Measurements from ENCODE around the gene ARF1. TPM values are rescaled to one million over a fixed set of nuclear protein-coding genes. Genes with fewer than 3 reads are reported as not detected.

The ARF1 gene
- total and polyA plus RNA-seq, 2 of the 13 experiments (the other 11 are each of a cell fraction or from before 2014, with no cell fraction given): 186 to 327 TPM

DNA sequence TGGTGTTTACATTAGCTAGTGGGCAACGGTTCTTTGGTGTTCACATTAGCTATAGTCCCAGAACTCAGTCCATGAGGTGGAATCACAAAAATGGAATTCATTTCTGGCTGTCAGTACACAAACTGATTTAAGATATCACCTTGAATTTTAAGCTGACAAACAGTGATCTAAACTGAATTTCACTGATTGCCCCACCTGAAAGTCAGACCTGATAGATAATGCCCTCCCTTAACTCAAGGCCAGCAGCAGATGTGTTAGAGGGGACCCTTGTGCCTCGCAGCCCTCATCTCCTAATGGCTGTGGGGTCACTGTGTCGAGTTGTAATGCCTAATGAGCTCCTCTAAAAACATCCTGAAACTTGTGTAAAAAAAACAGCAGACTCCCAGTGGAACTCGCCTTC, 8.6 kb downstream of the ARF1 start:
- Histone ChIP-seq H3K4me3 (replicated peaks in 1 of 3; ENCODE audit: insufficient read depth in 1 of 3, low read depth in 2 of 3, low read length in 3 of 3) (no peak overlapping the region), H3K27me3 (ENCODE audit: control insufficient read depth in 1 of 2, insufficient read depth in 2 of 2, low read length in 2 of 2) (no peaks in the 10 kb centered on the region), H3K4me1 (ENCODE audit: insufficient read depth, low read length) (peaks cover 53% of the 10 kb centered on the region), H4K20me1 (ENCODE audit: insufficient read depth, low read length) (peaks cover 100% of the 10 kb centered on the region), H3K4me2 (ENCODE audit: low read depth, low read length) (no peak overlapping the region), H3K36me3 (replicated peaks in 1 of 2; ENCODE audit: control insufficient read depth in 1 of 2, insufficient read depth in 2 of 2, low read length in 2 of 2) (peaks cover 15 to 71% of the 10 kb centered on the region in 2 experiments; a peak in 4 of 5 replicates), H3K79me2 (ENCODE audit: insufficient read depth, low read length) (peaks cover 100% of the 10 kb centered on the region), H3K9me3 (ENCODE audit: low read length) (peaks cover 26% of the 10 kb centered on the region), H3K27ac (ENCODE audit: extremely low read length, insufficient read depth, low read length) (no peak overlapping the region), H3K9ac (ENCODE audit: insufficient read depth, low read depth, low read length) (no peak overlapping the region), H2AFZ (ENCODE audit: low read length) (no peak overlapping the region)
- no peak for TF ChIP-seq ZBTB42 (CRISPR knock-in tag; IDR thresholded peaks at IDR 0.05)
- TF ChIP-seq POLR2A (IDR thresholded peaks at IDR 0.05; ENCODE audit: insufficient read depth in 1 of 2, low read depth in 2 of 2, low read length in 2 of 2): peak in 1 of 2 experiments; percentile 41; a peak in 1 of 4 replicates
- TF ChIP-seq NR2F6 (IDR thresholded peaks at IDR 0.05): peak; percentile 5; the same call in 1 of the 2 replicates
- no peak for TF ChIP-seq NR2F6 (CRISPR knock-in tag; IDR thresholded peaks at IDR 0.05)
- intact Hi-C loops (cut with micrococcal nuclease; ENCODE audit: unreplicated experiment) (no loop called here), in situ Hi-C loops (cut with HindIII; ENCODE audit: extremely low pct_ligation_motif_present, low pct_unique_long_range_greater_than_20kb) (no loop called here)
- FAIRE-seq (no peak), ATAC-seq (no peak), DNase-seq (ENCODE audit: low spot score) (no peak)
- BruUV-seq (replicated peaks): no TSS peak
- 82% methylated on average over 2 of the region's 4 CpGs for WGBS (ENCODE audit: low lambda C conversion rate)
- ChIA-PET CTCF (ENCODE audit: low intra/inter-chr PET ratio, low total read pairs) (no interaction called here), POLR2A (no interaction called here)

DNA sequence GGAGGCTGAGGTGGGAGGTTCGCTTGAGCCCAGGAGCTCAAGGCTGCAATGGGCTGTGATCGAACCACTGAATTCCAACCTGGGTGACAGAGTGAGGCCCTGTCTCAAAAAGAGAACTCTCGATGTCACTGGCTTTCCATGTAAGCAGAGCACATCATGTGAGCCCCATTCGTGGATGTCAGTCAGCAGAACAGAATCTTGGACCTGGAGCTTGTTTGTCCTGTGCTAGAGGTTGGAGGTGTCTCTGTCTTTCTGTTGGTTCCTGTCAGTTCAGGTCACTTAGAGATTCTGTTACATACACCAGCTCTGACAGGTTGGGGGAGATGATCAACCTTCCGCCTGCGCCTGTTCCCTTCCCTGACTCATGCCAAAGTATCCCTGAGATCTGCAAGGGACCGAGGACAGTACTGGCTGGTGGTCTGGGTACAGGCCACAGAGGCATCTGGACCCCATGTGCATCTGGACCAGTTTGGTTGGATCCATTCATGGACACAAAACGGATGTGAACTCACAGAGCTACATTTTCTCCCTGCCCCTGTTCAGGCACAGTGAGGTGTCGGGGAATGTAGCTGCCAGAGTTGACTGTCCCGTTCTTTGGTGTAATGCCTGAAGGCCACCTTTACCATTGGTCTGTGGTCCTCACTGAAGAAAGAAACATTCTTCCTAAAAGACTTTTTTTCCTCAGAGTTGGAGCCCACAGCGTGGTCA, 10.0 kb downstream of the ARF1 start:
- no TSS peak for BruUV-seq (replicated peaks)
- Histone ChIP-seq H3K27ac (ENCODE audit: extremely low read length, insufficient read depth, low read length) (no peak overlapping the region), H3K9ac (ENCODE audit: insufficient read depth, low read depth, low read length) (no peak overlapping the region), H3K4me3 (replicated peaks in 1 of 3; ENCODE audit: insufficient read depth in 1 of 3, low read depth in 2 of 3, low read length in 3 of 3) (no peak overlapping the region), H3K4me2 (ENCODE audit: low read depth, low read length) (no peak overlapping the region), H3K4me1 (ENCODE audit: insufficient read depth, low read length) (peaks cover 39% of the 10 kb centered on the region), H3K36me3 (replicated peaks in 1 of 2; ENCODE audit: control insufficient read depth in 1 of 2, insufficient read depth in 2 of 2, low read length in 2 of 2) (peaks cover 17 to 75% of the 10 kb centered on the region in 2 experiments; a peak in 4 of 5 replicates), H3K27me3 (ENCODE audit: control insufficient read depth in 1 of 2, insufficient read depth in 2 of 2, low read length in 2 of 2) (no peaks in the 10 kb centered on the region), H3K79me2 (ENCODE audit: insufficient read depth, low read length) (peaks cover 99% of the 10 kb centered on the region), H2AFZ (ENCODE audit: low read length) (no peak overlapping the region), H3K9me3 (ENCODE audit: low read length) (peaks cover 26% of the 10 kb centered on the region), H4K20me1 (ENCODE audit: insufficient read depth, low read length) (peaks cover 100% of the 10 kb centered on the region)
- no peak for FAIRE-seq
- in situ Hi-C loops (cut with HindIII; ENCODE audit: extremely low pct_ligation_motif_present, low pct_unique_long_range_greater_than_20kb) (no loop called here), intact Hi-C loops (cut with micrococcal nuclease; ENCODE audit: unreplicated experiment) (no loop called here)
- DNase-seq (ENCODE audit: low spot score): no peak
- peak in 1 of 2 experiments; percentile 36; a peak in 1 of 4 replicates for TF ChIP-seq POLR2A (IDR thresholded peaks at IDR 0.05; ENCODE audit: insufficient read depth in 1 of 2, low read depth in 2 of 2, low read length in 2 of 2)
- no peak for TF ChIP-seq ZNF292 (CRISPR knock-in tag; IDR thresholded peaks at IDR 0.05; ENCODE audit: borderline replicate concordance, low read depth)
- TF ChIP-seq, protein P1, sequence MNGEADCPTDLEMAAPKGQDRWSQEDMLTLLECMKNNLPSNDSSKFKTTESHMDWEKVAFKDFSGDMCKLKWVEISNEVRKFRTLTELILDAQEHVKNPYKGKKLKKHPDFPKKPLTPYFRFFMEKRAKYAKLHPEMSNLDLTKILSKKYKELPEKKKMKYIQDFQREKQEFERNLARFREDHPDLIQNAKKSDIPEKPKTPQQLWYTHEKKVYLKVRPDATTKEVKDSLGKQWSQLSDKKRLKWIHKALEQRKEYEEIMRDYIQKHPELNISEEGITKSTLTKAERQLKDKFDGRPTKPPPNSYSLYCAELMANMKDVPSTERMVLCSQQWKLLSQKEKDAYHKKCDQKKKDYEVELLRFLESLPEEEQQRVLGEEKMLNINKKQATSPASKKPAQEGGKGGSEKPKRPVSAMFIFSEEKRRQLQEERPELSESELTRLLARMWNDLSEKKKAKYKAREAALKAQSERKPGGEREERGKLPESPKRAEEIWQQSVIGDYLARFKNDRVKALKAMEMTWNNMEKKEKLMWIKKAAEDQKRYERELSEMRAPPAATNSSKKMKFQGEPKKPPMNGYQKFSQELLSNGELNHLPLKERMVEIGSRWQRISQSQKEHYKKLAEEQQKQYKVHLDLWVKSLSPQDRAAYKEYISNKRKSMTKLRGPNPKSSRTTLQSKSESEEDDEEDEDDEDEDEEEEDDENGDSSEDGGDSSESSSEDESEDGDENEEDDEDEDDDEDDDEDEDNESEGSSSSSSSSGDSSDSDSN (CRISPR knock-in tag; IDR thresholded peaks at IDR 0.05): 0 out of 2 replicates have a peak, but pooled peaks have one; percentile 12
- no peak for ATAC-seq
- WGBS (ENCODE audit: low lambda C conversion rate): 92% methylated on average over 6 of the region's 11 CpGs
- POLR2A ChIA-PET: interaction anchor here (1.8 kb wide), 1 partner anchor 10 kb away, joined by 7 read pairs; the partner anchor contains the start of gene ARF1
- CTCF ChIA-PET (ENCODE audit: low intra/inter-chr PET ratio, low total read pairs): no interaction called here
